Fibroblast of pulmonary artery (primary cell): Measurements from ENCODE around the gene TGFBR3.

Experiments
- DNase-seq: peaks from one replicate; pipeline ENCODE4 v3.0.0-alpha.2; 2010; ENCODE audit warnings: low read depth
- H3K4me3 ChIP-seq: replicated peaks from 2 replicates; pipeline ENCODE4 v1.5.1; 2011; ENCODE audit warnings: low read depth, mild to moderate bottlenecking, control low read depth, low read length, moderate library complexity
- CTCF ChIP-seq: IDR thresholded peaks from 2 replicates; pipeline ENCODE4 v1.5.1; 2011; ENCODE audit warnings: mild to moderate bottlenecking, control low read depth, low read length, inconsistent platforms; ENCODE audit errors: missing control alignments

The TGFBR3 gene

GRCh38 chr1:91727763-91728162, 158.2 kb downstream of the TGFBR3 start:
- TF ChIP-seq CTCF, result no peak

GRCh38 chr1:91725989-91726721, 159.8 kb downstream of the TGFBR3 start:
- peak; percentile 90 for DNase-seq
- no peak for TF ChIP-seq CTCF
- H3K4me3 ChIP-seq, result no peak overlapping the region

More at GRCh38 chr1:91727763-91728162, 158.2 kb downstream of the TGFBR3 start:
- H3K4me3 ChIP-seq, result no peak overlapping the region
- DNase-seq, result peak; percentile 51

- H3K4me3 ChIP-seq, result no peak overlapping the region
- no peak for TF ChIP-seq CTCF
- DNase-seq, result no peak
Measured at GRCh38 chr1:91725618-91725988, 160.3 kb downstream of the TGFBR3 start.

GRCh38 chr1:91724644-91725043, 161.3 kb downstream of the TGFBR3 start:
- TF ChIP-seq CTCF, result no peak
- no peak overlapping the region for H3K4me3 ChIP-seq
- DNase-seq, result no peak

GRCh38 chr1:91724231-91724630, 161.7 kb downstream of the TGFBR3 start:
- DNase-seq, result no peak
- TF ChIP-seq CTCF, result no peak

GRCh38 chr1:91720044-91720443, 165.9 kb downstream of the TGFBR3 start:
- TF ChIP-seq CTCF, result no peak
- no peak for DNase-seq
- H3K4me3 ChIP-seq, result no peak overlapping the region

More at GRCh38 chr1:91724231-91724630, 161.7 kb downstream of the TGFBR3 start:
- H3K4me3 ChIP-seq, result no peak overlapping the region

- TF ChIP-seq CTCF, result no peak
- DNase-seq, result no peak
- no peak overlapping the region for H3K4me3 ChIP-seq
Measured at GRCh38 chr1:91718877-91719276, 167.1 kb downstream of the TGFBR3 start.
